Kidney (tissue), 14 donors: ENCODE results near the gene TMEM190. TPM values are rescaled to one million over a fixed set of nuclear protein-coding genes. Genes with fewer than 3 reads are reported as not detected.

ENCODE experiments used
- DNase-seq, 5 donors: peaks; one replicate each; pipeline ENCODE4 v3.0.0-alpha.2; 2013 to 2020
- FAIRE-seq: peaks from 2 replicates; lab custom pipeline; 2012; peaks lifted over from hg19 to GRCh38; lab: Jason Lieb, UNC
- H3K27ac ChIP-seq, 2 donors: one replicate each; pipeline ENCODE4 v1.7.0; 2013; ENCODE audit warnings: low read depth in 2 of 2, low read length in 2 of 2, inconsistent platforms in 1 of 2
- H3K27me3 ChIP-seq: one replicate; pipeline ENCODE4 v1.7.1; 2013; ENCODE audit warnings: low read length, inconsistent platforms; ENCODE audit not compliant: control insufficient read depth, insufficient read depth
- H3K36me3 ChIP-seq, 3 donors: one replicate each; pipeline versions ENCODE4 v1.7.0 to v1.7.1; 2013; ENCODE audit warnings: low read length in 3 of 3, control low read depth in 1 of 3, inconsistent platforms in 1 of 3; ENCODE audit not compliant: insufficient read depth in 3 of 3, control insufficient read depth in 2 of 3
- H3K4me1 ChIP-seq, 3 donors: one replicate each; pipeline versions ENCODE4 v1.7.0 to v1.7.1; 2013; ENCODE audit warnings: low read length in 3 of 3, inconsistent platforms in 1 of 3, low read depth in 1 of 3; ENCODE audit not compliant: control insufficient read depth in 2 of 3, insufficient read depth in 2 of 3
- H3K4me3 ChIP-seq, 3 donors: one replicate each; pipeline versions ENCODE4 v1.7.0 to v1.8.1; 2013; ENCODE audit warnings: low read length in 3 of 3, control low read depth in 1 of 3, inconsistent platforms in 1 of 3
- H3K9ac ChIP-seq, 3 donors: one replicate each; pipeline versions ENCODE4 v1.7.0 to v1.7.1; 2013; ENCODE audit warnings: low read length in 3 of 3, control low read depth in 1 of 3, inconsistent platforms in 1 of 3
- H3K9me3 ChIP-seq, 3 donors: one replicate each; pipeline versions ENCODE4 v1.7.0 to v1.7.1; 2013; ENCODE audit warnings: low read length in 3 of 3, control low read depth in 1 of 3, inconsistent platforms in 1 of 3; ENCODE audit not compliant: control insufficient read depth in 2 of 3, insufficient read depth in 1 of 3
- intact Hi-C: fragments of 100-400 bp; cut with DNase I; formaldehyde crosslinking; loops from one replicate; pipeline ENCODE4 v1.11.1; 2022
- polyA plus RNA-seq: library from polyadenylated mRNA; stranded (reverse); fragments of 350-450 nt; fragmentation: Illumina TruSeq; extraction: RNeasy Lipid Tissue Mini Kit (QIAGEN cat#74804); gene quantifications from one replicate; pipeline ENCODE4 v1.2.3, GENCODE V29; 2014; ENCODE audit warnings: low read depth, low replicate concordance; ENCODE audit not compliant: insufficient read depth
- total RNA-seq: library from RNA; stranded (reverse); fragmentation: NEBNext Ultra II Directional; extraction: Animal tissue kit (Norgen Biotek cat#: 25700); gene quantifications from one replicate; pipeline ENCODE4 v1.2.1, GENCODE V29; 2021
- TF ChIP-seq, protein P1 (sequence below): IDR thresholded peaks from 3 replicates; pipeline ENCODE4 v1.5.1; 2012; ENCODE audit warnings: mild to moderate bottlenecking, moderate library complexity, borderline replicate concordance; ENCODE audit not compliant: insufficient read depth; ENCODE audit errors: extremely low read depth
- donor health status: control.
- donor health status: control.
- donor health status: control.
- donor health status: control.
- donor health status: control.
- donor health status: DM: yes; HTN: yes; CAD: no.
- donor health status: Normal renal cell carcinoma (clear cell type).

The TMEM190 gene
- total and polyA plus RNA-seq, 2 donors from 2014 or later = not detected

DNA sequence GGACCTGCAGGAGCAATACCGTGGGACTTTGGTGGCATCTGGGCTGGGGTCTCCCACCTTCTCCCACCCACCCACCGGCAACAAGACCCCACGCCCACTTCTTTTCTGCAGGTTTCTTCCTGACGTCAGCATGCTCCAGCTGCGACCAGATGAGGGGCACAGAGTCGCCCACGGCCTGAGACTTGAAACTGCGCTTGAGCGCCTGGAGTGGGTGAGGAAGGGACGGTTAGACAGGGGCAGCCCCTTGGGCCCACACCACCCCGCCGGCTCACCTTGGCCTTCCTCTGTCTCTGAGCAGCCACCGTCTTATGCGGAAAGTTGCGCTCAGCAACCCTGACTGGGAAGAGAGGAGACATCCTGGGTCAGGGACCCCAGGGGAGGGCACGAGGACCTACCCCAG, 15.7 kb upstream of the TMEM190 start:
- DNase-seq (peak in 1 of 5 donors; percentile 63), FAIRE-seq (no peak)
- Histone ChIP-seq H3K36me3 (no peaks in the 10 kb centered on the region), H3K4me1 (no peaks in the 10 kb centered on the region), H3K27me3 (no peaks in the 10 kb centered on the region), H3K9ac (no peak overlapping the region), H3K4me3 (no peak overlapping the region), H3K27ac (no peak overlapping the region), H3K9me3 (no peaks in the 10 kb centered on the region)
- intact Hi-C loops = no loop called here
- TF ChIP-seq, protein P1, sequence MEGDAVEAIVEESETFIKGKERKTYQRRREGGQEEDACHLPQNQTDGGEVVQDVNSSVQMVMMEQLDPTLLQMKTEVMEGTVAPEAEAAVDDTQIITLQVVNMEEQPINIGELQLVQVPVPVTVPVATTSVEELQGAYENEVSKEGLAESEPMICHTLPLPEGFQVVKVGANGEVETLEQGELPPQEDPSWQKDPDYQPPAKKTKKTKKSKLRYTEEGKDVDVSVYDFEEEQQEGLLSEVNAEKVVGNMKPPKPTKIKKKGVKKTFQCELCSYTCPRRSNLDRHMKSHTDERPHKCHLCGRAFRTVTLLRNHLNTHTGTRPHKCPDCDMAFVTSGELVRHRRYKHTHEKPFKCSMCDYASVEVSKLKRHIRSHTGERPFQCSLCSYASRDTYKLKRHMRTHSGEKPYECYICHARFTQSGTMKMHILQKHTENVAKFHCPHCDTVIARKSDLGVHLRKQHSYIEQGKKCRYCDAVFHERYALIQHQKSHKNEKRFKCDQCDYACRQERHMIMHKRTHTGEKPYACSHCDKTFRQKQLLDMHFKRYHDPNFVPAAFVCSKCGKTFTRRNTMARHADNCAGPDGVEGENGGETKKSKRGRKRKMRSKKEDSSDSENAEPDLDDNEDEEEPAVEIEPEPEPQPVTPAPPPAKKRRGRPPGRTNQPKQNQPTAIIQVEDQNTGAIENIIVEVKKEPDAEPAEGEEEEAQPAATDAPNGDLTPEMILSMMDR = no peak

DNA sequence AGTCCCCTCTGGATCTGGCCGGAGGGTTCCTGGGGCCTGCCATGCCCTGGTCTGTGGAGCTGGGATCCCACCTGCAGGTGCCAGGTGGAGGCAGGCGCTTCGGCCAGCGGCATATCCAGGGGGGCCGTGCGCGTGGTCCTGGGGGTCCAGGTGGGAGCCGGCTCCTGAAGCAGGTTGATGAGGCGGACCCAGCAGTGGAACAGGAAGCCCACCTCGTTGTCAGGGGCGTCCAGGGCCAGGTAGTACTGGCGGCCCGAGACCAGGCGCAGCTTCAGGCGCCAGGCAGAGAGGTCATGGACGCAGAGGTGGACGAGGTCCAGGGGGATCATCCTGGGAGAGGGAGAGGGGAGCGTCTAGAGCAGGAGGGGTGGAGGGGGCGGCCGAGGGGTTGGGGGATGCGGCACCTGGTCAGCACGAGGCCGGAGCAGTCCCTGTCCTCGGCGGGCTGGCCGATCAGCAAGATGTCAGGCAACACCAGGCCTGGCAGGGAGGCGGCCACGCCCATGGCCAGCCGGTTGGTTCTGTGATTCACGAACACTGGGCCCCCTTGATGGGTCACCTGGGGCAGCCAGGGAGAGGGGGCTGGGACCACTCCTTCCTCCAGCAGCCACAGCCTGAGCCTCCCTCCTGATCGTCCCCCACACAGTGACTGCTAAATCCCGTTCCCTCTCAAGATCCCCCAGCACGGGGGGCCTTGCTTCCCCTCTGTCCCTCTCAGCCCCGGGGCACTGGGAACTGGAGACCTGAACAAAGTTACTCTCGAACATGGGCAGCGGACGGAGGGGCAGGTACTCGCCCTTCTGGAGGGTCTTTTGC, 14.2 kb upstream of the TMEM190 start:
- intact Hi-C loops = no loop called here
- TF ChIP-seq, protein P1 = no peak
- H3K9ac ChIP-seq = no peak overlapping the region
- no peak overlapping the region for H3K4me3 ChIP-seq
- FAIRE-seq = no peak
- no peak overlapping the region for H3K27ac ChIP-seq
- no peaks in the 10 kb centered on the region for H3K9me3 ChIP-seq
- no peaks in the 10 kb centered on the region for H3K36me3 ChIP-seq
- H3K27me3 ChIP-seq = no peaks in the 10 kb centered on the region
- H3K4me1 ChIP-seq = no peaks in the 10 kb centered on the region
- DNase-seq = peak in 1 of 5 donors; percentile 68

DNA sequence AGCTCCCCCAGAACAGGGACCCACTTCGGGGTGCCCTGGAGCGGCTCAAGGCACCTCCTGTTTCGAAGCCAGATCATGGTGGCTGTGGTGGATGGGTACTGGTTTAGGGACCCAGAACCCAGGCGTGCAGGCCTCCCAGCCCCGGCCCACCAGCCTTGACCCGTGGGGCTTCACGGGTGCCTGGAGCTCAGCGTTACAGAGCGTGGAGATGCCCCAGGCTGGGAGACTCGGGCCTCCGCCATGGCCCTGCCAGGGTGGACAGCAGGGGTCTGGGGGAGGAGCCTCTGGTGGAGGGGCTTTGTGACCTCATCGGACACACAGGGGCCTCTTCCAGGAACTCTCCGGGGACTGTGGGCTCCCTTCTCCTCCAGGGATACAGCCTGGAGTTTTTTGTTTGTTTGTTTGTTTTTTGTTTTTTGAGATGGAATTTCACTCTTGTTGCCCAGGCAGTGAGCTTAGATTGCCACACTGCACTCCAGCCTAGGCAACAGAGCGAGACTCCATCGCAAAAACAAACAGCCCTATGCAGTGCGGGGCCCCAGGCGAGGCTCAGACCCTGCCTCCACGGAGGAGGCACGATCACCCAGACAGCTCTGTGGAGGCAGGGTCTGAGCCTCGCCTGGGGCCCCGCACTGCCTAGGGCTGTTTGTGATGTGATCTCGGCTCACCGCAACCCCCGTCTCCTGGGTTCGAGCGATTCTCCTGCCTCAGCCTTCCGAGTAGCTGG, 13.5 kb upstream of the TMEM190 start, which contains the start of gene GARIN5B:
GARIN5B (minus strand) TSS at position 271 of the 727 bp plus-strand sequence; CDS start at position 77, 194 bp downstream.
- TF ChIP-seq, protein P1 = no peak
- DNase-seq = peak in 4 of 5 donors; percentile 57 to 65 (median 61)
- Histone ChIP-seq H3K9ac (no peak within 1 kb of the TSS), H3K4me3 (no peak within 1 kb of the TSS), H3K27me3 (no peaks in the 10 kb centered on the region), H3K27ac (no peak within 1 kb of the TSS), H3K9me3 (no peaks in the 10 kb centered on the region), H3K4me1 (no peaks in the 10 kb centered on the region), H3K36me3 (no peaks in the 10 kb centered on the region)
- FAIRE-seq = no peak
- intact Hi-C loops = no loop called here
